Stimulated activated CD8-positive, alpha-beta memory T cell treated with anti-CD3 and anti-CD28 coated beads, Interleukin-12 subunit alpha, Interleukin-12 subunit beta, amount 100 ng/mL, for 1 hour (primary cell): ENCODE results near the gene FBXO42.

Source experiments
- DNase-seq: peaks from one replicate; pipeline ENCODE4 v3.0.0-alpha.2; 2020; ENCODE audit warnings: low read depth

Gene FBXO42

GRCh38 chr1:16326833-16327404, 25.4 kb downstream of the FBXO42 start:
- no peak for DNase-seq

- DNase-seq, result no peak
Observed at GRCh38 chr1:16324456-16324890, 27.8 kb downstream of the FBXO42 start.

DNA sequence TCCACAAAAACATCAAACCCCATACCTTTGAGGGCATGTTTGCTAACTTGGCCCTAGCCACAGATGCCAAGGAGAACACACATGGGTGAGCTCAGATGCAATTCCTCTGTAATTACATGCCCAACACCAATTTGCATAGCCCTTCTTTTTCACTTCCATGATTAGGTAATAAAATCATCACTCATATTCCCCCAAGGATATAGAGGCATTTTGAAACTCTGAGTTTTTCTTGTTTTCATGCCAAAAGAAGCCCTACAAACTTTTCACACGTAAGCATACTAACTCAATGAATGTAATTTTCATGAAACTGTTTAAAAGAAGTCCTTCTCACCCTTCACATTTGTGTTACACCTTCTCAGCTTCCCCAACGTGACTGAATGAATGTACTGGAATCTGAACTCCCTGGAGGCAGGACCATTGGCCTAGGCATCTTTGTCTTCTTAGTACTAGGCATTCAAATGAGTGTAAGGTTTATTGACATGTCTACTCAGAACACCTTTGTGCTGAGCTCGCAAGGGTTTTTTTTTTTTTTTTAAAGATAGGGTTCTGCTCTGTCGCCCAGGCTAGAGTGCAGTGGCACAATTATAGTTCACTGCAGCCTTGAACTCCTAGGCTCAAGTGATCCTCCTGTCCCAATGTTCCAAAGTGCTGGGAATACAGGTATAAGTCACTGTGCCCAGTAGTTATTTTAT, 31.0 kb downstream of the FBXO42 start:
- no peak for DNase-seq

DNA sequence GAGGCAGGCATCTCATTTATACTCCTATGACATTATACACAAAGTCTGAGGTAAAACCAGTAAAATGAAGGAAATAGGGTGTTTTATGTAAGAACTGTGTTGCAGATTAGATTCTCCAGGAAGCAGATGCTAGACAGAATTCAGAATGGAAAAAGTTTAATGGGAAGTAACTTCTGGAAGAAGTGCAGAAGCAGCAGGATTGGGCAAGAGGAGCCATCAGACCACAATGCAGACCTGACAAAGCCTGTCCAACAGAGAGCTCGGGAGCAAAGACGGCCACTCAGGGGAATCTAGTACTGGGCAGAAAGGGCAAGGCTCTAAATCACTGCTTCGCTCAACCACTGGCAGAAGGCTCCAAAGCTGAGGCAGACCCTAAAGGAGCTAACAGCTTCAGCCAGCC, 33.7 kb downstream of the FBXO42 start:
- DNase-seq, result no peak

DNA sequence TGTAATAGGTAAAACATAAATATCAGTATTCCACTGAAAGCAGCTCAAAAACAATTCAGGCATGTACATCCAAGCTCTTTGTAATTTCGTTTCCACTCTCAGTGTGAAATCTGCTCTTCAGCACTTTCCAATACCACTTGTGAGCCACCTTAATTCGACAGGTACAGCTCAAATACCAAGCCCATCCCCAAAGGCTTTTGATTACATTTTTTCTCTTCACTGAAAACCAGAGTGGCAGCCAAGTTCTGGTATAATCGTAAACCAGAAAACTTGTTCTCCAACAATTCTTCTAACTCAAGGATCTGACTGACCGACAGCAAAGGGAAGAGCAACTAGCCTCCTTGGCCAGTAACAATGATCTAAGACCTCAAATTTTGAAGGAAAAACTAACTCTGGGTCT, 36.8 kb downstream of the FBXO42 start:
- no peak for DNase-seq

GRCh38 chr1:16307222-16307621, 45.1 kb downstream of the FBXO42 start:
- DNase-seq, result no peak

DNA sequence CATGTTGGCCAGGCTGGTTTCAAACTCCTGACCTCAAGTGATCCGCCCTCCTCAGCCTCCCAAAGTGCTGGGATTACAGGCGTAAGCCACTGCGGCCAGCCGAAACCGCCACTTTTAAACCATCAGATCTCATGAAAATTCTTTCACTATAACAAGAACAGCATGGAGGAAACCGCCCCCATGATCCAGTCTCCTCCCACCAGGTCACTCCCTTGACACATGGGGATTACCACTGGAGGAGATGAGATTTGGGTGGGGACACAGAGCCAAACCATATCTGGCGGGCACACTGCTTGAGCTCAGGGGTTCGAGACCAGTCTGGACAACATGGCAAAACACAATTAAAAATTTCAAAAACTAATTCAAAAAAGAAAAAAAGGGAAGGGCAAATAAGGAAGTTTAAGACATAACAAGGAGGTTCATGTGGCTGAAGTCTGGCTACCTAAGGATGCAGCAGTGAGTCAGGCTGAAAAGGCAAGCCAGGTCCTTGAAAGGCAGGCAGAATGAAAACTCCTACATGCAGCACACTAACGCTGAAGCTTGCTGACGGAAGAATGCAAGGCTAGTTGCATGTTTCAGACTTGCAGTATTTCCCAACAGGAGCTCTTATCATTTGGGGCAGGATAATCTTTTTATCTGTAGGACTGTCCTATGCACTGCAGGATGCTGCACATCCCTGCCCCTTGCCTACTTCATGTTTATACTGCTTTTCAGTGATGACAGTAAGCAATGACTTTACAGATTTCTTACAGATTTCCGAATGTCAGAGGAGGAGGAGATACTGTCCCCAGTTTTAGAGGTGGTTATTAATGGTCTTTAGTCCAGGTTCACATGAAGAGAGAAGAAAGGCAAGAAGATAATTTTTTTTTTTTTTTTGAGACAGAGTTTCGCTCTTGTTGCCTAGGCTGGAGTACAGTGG, 49.3 kb downstream of the FBXO42 start:
- no peak for DNase-seq

DNA sequence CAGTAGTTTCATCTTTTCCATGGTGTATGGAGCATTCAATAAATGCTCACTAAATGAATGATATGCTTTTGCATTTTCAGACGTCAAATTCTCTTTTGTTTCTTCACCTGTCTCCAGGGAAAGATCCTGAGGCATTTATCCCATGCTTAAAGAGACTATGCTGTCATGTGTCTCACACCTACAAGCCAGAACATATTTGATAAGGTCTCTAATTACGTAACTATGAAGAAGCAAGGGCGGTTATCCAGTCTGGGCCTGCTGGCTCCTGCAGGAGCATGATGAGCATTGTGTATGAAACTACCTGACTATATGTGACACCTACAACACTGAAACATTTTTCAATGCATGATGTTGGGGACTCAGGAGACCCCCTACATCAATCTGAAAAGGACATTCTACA, 51.8 kb downstream of the FBXO42 start:
- DNase-seq, result no peak

GRCh38 chr1:16298653-16299052, 53.6 kb downstream of the FBXO42 start:
- DNase-seq, result no peak

- DNase-seq, result no peak
Observed at GRCh38 chr1:16296643-16297042, 55.6 kb downstream of the FBXO42 start.

GRCh38 chr1:16294219-16295212, 57.8 kb downstream of the FBXO42 start:
- no peak for DNase-seq

- no peak for DNase-seq
Observed at GRCh38 chr1:16293538-16293937, 58.7 kb downstream of the FBXO42 start.

DNA sequence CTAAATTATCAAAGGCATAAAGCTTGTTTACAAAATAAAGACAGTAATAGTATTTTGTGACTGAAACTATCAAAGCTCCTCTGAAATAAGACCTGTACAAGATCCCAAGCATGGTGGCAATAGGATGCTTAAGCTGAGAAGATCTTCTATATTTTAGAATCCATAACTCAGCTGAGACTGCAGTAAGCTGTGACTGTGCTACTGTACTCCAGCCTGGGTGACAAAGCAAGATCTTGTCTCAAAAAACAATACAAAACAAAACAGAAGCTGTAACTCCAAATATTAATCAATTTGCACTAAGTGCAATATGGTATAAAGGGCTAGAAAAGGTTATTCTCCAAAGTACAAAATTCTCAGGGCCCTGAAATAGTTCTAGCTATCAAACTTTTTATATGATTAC, 59.5 kb downstream of the FBXO42 start:
- DNase-seq, result no peak

DNA sequence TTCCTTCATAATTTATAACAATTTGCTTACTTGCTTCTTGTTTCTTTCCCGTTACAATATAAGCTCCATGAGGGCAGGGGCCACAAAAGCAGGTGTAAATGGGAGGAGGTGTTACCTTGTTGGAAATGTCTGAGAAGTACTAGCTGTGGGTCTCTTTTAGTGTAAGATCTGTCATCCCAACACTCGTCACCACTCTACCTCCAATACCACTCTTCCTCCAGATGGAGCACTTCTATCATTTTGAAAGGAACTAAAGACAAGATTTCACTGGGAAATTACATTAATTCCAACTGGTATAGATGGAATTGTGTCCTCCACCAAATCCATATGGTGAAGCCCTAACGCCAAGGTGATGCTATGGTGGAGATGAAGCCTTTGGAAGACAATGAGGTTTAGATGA, 62.3 kb downstream of the FBXO42 start:
- DNase-seq, result no peak

- DNase-seq, result no peak
Observed at GRCh38 chr1:16286122-16286521, 66.2 kb downstream of the FBXO42 start.

- DNase-seq, result no peak
Observed at GRCh38 chr1:16281765-16282164, 70.5 kb downstream of the FBXO42 start.

GRCh38 chr1:16279186-16279585, 73.1 kb downstream of the FBXO42 start:
- DNase-seq, result no peak

- DNase-seq, result no peak
Observed at GRCh38 chr1:16276302-16277030, 75.8 kb downstream of the FBXO42 start.

GRCh38 chr1:16275591-16275990, 76.7 kb downstream of the FBXO42 start:
- no peak for DNase-seq

DNA sequence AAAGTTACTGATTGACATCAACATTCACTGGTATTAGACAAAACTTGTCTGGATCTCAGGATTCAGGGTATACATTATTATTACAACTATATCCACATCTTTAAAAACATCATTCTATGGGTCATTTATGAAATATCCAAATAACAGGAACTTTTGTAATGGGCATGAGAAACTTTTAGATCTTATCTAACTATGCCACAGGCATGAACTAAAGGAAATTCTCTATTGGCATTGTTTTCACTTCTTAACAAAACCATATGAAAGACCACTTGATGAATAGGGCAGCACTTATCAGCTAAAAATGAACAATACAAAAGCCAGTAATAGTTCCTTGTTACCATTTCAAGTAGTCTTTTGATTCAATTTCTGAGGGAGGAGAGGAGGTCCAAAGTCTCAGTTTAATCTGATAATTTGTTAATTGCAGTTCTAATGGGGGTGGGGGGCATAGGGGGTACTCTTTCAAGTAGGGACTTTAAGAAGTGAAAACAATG, 84.5 kb downstream of the FBXO42 start:
- no peak for DNase-seq
